HG03196 (cell line): Measurements from ENCODE around the gene TTC34.

Experiments used
- ATAC-seq: cut with Tn5 transposase; IDR thresholded peaks from one replicate; pipeline ENCODE4 v1.9.1; 2021; ENCODE audit not compliant: unreplicated experiment

The TTC34 gene, protein sequence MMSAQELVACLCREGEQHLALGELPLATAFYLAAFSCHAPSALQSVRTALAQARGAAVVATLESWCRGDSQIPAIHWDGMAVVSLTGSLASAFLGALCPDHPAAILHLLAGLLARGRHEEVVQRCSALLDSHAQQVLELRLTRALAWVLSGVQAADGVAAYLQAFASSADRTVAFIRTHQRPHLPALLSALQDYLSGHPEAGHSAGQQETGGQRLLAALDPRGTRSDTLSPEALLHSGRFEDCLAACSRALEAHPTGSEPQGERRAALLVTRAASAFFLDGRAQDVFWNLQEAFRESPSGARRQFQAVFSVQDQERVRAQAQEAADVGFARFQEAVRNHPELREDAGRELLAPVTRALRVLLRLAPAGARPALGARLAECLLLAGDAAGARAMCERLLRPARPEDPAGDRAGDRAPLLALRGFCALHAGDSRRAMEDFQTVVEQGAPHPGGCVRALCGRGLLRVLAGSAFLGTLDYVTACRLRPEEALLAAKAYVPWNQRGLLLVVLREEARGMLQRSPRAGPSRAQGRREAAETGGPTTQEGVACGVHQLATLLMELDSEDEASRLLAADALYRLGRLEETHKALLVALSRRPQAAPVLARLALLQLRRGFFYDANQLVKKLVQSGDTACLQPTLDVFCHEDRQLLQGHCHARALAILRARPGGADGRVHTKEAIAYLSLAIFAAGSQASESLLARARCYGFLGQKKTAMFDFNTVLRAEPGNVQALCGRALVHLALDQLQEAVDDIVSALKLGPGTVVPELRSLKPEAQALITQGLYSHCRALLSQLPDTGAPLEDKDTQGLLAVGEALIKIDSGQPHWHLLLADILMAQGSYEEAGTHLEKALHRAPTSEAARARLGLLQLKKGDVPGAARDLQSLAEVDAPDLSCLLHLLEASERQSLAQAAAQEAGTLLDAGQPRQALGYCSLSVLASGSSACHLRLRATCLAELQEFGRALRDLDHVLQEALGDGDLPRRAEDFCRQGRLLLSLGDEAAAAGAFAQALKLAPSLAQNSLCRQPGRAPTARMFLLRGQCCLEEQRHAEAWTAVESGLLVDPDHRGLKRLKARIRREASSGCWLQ

GRCh38 chr1:2801535-2802291 lies at the start of gene TTC34:
TTC34 (minus strand) TSS chr1:2801693; CDS start chr1:2800827, 866 bp downstream.
- no peak for ATAC-seq

DNA sequence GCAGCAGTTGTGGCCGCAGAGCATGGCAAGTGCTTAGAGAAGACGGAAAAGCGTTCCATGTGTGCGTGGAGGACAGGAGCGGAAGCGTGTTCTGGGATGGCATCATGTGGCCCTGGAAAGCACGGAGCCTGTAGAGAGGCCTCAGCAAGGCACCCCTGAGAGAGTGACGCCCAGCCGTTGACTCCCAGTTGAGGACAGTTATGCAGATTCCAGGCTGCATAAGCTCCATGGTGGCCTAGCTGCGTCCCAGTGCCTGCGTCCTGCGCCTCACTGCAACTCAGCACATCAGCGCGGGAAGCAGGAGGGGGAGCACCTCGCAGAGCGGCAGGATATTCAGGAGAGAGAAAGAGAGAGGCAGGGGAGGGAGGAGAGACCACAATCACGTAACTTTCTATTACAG lies 49.0 kb upstream of the TTC34 start:
- ATAC-seq = no peak

- no peak for ATAC-seq
These were observed 46.6 kb upstream of the TTC34 start for GRCh38 chr1:2848006-2848670.

- no peak for ATAC-seq
These were observed 45.8 kb upstream of the TTC34 start for GRCh38 chr1:2847086-2847985.

DNA sequence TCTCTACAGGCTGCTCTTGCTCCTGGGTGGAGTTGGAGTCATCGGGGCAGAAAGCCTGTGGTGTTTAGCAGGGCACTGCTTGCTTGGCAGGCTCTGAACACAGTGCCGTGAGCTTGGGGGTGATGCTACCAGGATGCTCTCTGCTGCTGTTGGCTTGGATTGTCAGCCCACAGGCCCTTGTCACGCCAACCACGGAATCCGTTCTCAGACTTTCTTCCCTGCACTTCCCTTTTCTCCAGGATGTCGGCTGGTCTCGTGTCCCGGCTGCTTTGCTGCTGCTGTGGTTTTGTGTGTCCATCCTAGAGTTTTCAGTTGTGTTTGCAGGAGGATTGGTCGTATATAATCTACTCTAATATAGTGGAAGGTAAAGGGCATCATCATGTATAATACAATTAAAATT lies 44.4 kb upstream of the TTC34 start:
- ATAC-seq = no peak

DNA sequence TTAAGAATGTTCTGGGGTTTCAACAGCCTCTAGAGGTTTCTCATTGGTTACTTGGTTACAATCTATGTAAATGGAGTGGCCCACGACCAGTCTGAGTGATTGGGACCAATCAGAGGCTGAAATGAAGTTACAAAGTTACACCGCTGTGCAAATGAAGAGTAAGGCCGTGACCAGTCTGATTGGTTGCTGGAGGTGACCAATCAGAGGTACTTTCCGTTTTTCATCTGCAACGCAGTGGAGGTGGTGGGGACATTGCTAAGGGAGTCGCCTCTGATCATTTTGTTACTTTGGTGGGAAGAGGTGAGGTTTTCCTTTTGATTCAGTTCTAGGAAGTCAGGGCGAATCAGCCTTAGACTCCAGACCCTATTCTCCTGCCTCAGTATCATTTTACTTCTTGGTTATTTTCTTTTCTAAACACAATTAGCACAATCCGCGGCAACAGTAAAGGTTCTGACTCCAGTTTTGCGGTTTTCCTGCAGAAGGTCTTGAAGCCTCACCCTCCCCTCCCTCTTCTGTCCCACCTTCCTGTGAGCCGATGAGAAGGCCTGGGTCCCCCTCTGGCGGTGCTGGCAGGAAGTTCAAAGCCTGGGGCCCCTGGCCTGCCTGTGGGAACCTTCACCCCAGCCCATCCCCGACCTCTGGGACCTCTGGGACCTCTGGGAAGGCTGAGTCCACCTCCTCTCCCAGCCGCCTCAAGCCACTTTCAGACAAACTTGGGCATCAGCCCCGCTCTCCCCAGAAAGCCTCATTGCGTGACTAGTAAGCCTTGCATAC lies 38.7 kb upstream of the TTC34 start:
- ATAC-seq = no peak

DNA sequence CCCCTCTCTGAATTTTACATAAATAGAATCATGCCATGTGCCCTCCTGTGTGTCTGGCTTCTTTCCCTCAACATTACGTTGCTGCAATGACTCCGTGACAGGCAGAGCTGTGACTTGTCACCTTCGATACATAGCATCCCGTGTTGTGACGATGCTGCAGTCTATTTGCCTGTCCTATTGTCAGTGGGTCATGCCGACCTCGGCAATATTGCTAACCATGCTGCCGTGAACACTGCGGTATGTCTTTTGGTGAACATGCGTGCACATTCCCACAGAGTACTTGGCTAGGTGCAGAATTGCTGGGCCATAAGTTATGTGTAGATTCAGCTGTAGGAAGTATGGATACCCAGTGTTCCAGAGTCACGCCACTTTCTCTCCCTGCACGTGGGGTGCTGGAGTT lies 36.3 kb upstream of the TTC34 start:
- no peak for ATAC-seq

DNA sequence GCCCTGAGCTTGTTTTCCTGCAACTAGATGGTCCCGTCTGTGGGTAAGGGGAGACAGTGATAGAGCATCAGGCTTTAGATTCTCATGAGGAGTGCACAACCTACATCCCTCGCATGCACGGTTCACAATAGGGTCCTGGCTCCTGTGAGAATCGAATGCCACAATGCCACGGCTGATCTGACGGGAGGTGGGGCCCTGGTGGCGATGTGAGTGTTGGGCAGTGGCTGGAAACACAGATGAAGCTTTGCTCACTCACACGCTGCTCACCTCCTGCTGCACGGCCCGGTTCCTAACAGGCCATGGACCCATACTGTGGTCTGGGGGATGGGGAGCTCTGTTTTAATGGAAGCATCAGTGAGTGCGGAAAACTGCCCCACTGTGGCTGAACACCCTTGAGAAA lies 35.8 kb upstream of the TTC34 start:
- no peak for ATAC-seq

- no peak for ATAC-seq
These were observed 35.0 kb upstream of the TTC34 start for GRCh38 chr1:2836333-2836970.

- no peak for ATAC-seq
These were observed 34.2 kb upstream of the TTC34 start for GRCh38 chr1:2835650-2836159.

- no peak for ATAC-seq
These were observed 33.5 kb upstream of the TTC34 start for GRCh38 chr1:2834741-2835564.

- no peak for ATAC-seq
These were observed 32.6 kb upstream of the TTC34 start for GRCh38 chr1:2834146-2834475.

- no peak for ATAC-seq
These were observed 32.1 kb upstream of the TTC34 start for GRCh38 chr1:2833454-2834145.

DNA sequence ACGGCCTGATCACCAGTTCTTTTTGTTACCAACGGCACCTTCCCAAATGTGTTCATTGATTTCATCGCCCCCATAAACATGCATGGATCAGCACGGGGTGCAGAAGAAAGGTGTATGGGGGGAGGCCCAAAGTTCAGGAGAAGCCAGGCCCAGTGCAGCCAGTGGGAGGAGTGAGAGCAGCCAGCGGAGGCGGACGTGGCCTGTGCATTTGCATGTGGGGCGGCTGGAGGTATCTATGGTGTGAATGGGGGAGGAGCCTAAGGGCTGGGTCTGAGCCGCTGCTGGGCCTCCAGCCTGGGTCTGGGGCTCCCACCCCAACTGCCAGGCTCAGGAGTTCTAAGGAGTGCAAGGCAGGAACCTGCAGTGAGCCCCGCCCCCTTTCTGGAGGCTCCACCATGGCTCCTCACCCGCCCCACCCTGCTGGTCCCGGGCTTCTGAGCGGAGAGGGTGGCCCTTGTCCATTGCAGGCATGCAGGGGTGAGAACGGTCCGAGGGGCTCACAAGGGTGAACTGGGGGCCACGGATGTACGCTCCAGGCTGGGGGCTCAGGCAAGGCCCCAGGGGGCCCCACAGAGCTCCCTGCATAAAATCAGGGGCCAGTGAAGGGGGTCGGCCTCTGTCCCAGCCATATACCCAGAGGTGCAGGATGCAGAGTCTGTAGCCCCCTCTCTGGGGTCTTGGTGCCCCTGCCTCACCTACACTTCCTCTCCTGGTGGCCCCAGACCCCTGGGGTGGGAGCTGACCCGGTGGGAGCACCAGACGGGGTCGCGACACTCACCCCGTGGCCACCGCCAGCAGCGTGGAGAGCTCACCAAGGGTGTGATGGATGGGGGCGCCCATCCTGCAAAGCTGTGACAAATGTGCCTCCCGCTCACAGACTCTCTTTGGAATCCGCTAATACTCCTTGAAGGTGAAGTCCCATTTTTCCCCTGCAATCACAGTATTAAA lies 31.3 kb upstream of the TTC34 start:
- no peak for ATAC-seq

- ATAC-seq = no peak
These were observed 30.2 kb upstream of the TTC34 start for GRCh38 chr1:2831596-2832212.
